Aorta (tissue), 5 donors: Measurements from ENCODE around the gene LGI4. TPM values are rescaled to one million over a fixed set of nuclear protein-coding genes. Genes with fewer than 3 reads are reported as not detected.

ENCODE experiments used
- ATAC-seq: fragments of 200-7000 bp; cut with Tn5 transposase; one replicate; pipeline ENCODE4 v1.9.1; 2022; ENCODE audit warnings: moderate library complexity; ENCODE audit not compliant: low FRiP score
- DNase-seq, 2 donors: peaks; one replicate each; pipeline ENCODE4 v3.0.0-alpha.2; 2020
- H3K27ac ChIP-seq, 2 donors: one replicate each; pipeline ENCODE4 v1.5.1; 2013; ENCODE audit warnings: low read length in 2 of 2, mild to moderate bottlenecking in 2 of 2, moderate library complexity in 2 of 2, control low read depth in 1 of 2, inconsistent platforms in 1 of 2, low read depth in 1 of 2
- H3K27me3 ChIP-seq, 2 donors: one replicate each; pipeline ENCODE4 v1.6.1; 2013; ENCODE audit warnings: control low read depth in 1 of 2, low read length in 1 of 2, mild to moderate bottlenecking in 1 of 2, moderate library complexity in 1 of 2; ENCODE audit not compliant: insufficient read depth in 2 of 2, control insufficient read depth in 1 of 2
- H3K36me3 ChIP-seq, 2 donors: one replicate each; pipeline ENCODE4 v1.6.1; 2013; ENCODE audit warnings: control low read depth in 1 of 2, low read length in 1 of 2, mild to moderate bottlenecking in 1 of 2; ENCODE audit not compliant: insufficient read depth in 2 of 2, control insufficient read depth in 1 of 2
- H3K4me1 ChIP-seq, 2 donors: one replicate each; pipeline ENCODE4 v1.6.1; 2013; ENCODE audit warnings: low read length in 2 of 2, control low read depth in 1 of 2, mild to moderate bottlenecking in 1 of 2, moderate library complexity in 1 of 2; ENCODE audit not compliant: insufficient read depth in 2 of 2, control insufficient read depth in 1 of 2
- H3K4me3 ChIP-seq, 2 donors: one replicate each; pipeline ENCODE4 v1.5.1; 2013; ENCODE audit warnings: low read length in 2 of 2, control low read depth in 1 of 2, mild to moderate bottlenecking in 1 of 2
- H3K9me3 ChIP-seq: one replicate; pipeline ENCODE4 v1.6.1; 2013; ENCODE audit warnings: mild to moderate bottlenecking, low read length; ENCODE audit not compliant: control insufficient read depth
- WGBS, 2 donors: extraction: QIAGEN DNeasy Blood & Tissue Kit; methylation state at CpG; one replicate each; pipeline ENCODE4 v1.1.7; 2013; 5-methylcytosine and 5-hydroxymethylcytosine counted together
- intact Hi-C, 2 donors: fragments of 100-400 bp; cut with DNase I; formaldehyde crosslinking; loops; one replicate each; pipeline versions ENCODE4 v1.14.2 to v1.15.0; 2022
- long read RNA-seq, 2 donors: library from polyadenylated mRNA; unstranded; transcript quantifications; one replicate each; pipeline ENCODE4 v2.0.0, GENCODE V29; 2020 to 2021
- polyA plus RNA-seq, 2 donors: library from polyadenylated mRNA; stranded (reverse); fragments of 200-250 nt; gene quantifications; one replicate each; pipeline ENCODE4 v1.2.3, GENCODE V29; 2013
- total RNA-seq, 2 donors: library from RNA; stranded (reverse); fragmentation: NEBNext Ultra II Directional; extraction: Animal tissue kit (Norgen Biotek cat#: 25700); gene quantifications; one replicate each; pipeline ENCODE4 v1.2.1, GENCODE V29; 2021
- donor health status: healthy with polysubstance abuse.
- donor health status: Bipolar disorder and iron deficiency.
- donor health status: DM: no; HTN: no; CAD: no.
- donor health status: DM: no; HTN: no; CAD: no.
- donor health status: DM: yes; HTN: yes; CAD: no.

The LGI4 gene
- total RNA-seq (10 to 100 TPM; 17.5 TPM), polyA plus RNA-seq (10 to 100 TPM in 1 of 2 donors, 1 to 10 TPM in 1; 5.1 to 15.0 TPM)
- long read RNA-seq, donor 1, transcript LGI4-201 (9 exons, 2,814 nt), result major isoform, 9 of 42 reads
- long read RNA-seq, donor 1, partial matches to known transcripts, result 22 of 42 reads
- long read RNA-seq, donor 1, other reads (novel, unspliced or antisense), result 10 of 42 reads
- long read RNA-seq, donor 2, partial matches to known transcripts, result 7 of 19 reads
- long read RNA-seq, donor 2, other reads (novel, unspliced or antisense), result 5 of 19 reads

GRCh38 chr19:35134601-35135242, at the start of gene LGI4:
Gene LGI4 (minus strand): TSS chr19:35135059. CDS start chr19:35134680, 379 bp downstream.
- intact Hi-C loops, result loop anchor here in 1 of 2 donors (2.0 to 5.0 kb wide), 2 partner anchors 20 to 67 kb away; partner anchors contain the start of gene FXYD3
- WGBS, 2 donors, result 9 to 14% methylated on average over 11 to 15 of the region's 15 CpGs
- no peaks in the 10 kb centered on the region for H3K4me1 ChIP-seq

GRCh38 chr19:35184267-35184666, 49.4 kb upstream of the LGI4 start:
- intact Hi-C loops, result no loop called here
- Histone ChIP-seq H3K27ac (no peak overlapping the region), H3K27me3 (no peaks in the 10 kb centered on the region), H3K4me1 (no peaks in the 10 kb centered on the region), H3K9me3 (peaks cover 3% of the 10 kb centered on the region), H3K4me3 (no peak overlapping the region), H3K36me3 (no peaks in the 10 kb centered on the region)
- ATAC-seq (no peak), DNase-seq (no peak)
- 36 to 41% methylated on average over 1 of the region's 1 CpG for WGBS, 2 donors

More at GRCh38 chr19:35134601-35135242, at the start of gene LGI4:
- no peak for ATAC-seq
- Histone ChIP-seq H3K4me3 (no peak within 1 kb of the TSS), H3K27ac (no peak within 1 kb of the TSS), H3K9me3 (no peaks in the 10 kb centered on the region), H3K27me3 (no peaks in the 10 kb centered on the region), H3K36me3 (no peaks in the 10 kb centered on the region)
- DNase-seq, result no peak

- no peak overlapping the region for H3K27ac ChIP-seq
- WGBS, 2 donors, result 65 to 77% methylated on average over 1 of the region's 1 CpG
- DNase-seq (no peak), ATAC-seq (no peak)
- no peak overlapping the region for H3K4me3 ChIP-seq
- no peaks in the 10 kb centered on the region for H3K4me1 ChIP-seq
- no peaks in the 10 kb centered on the region for H3K36me3 ChIP-seq
- peaks cover 3% of the 10 kb centered on the region for H3K9me3 ChIP-seq
- H3K27me3 ChIP-seq, result no peaks in the 10 kb centered on the region
- intact Hi-C loops, result no loop called here
Observed at GRCh38 chr19:35181387-35181786, 46.5 kb upstream of the LGI4 start.

- 81 to 83% methylated on average over 3 of the region's 3 CpGs for WGBS, 2 donors
- Histone ChIP-seq H3K36me3 (no peaks in the 10 kb centered on the region), H3K27me3 (no peaks in the 10 kb centered on the region), H3K27ac (no peak overlapping the region), H3K9me3 (peaks cover 3% of the 10 kb centered on the region), H3K4me1 (no peaks in the 10 kb centered on the region), H3K4me3 (no peak overlapping the region)
- intact Hi-C loops, result no loop called here
- ATAC-seq (no peak), DNase-seq (no peak)
Observed at GRCh38 chr19:35179830-35180229, 45.0 kb upstream of the LGI4 start.

- Histone ChIP-seq H3K27me3 (no peaks in the 10 kb centered on the region), H3K9me3 (peaks cover 3% of the 10 kb centered on the region), H3K4me3 (no peak overlapping the region), H3K36me3 (no peaks in the 10 kb centered on the region), H3K4me1 (no peaks in the 10 kb centered on the region), H3K27ac (no peak overlapping the region)
- 59 to 66% methylated on average over 2 of the region's 2 CpGs for WGBS, 2 donors
- intact Hi-C loops, result no loop called here
- ATAC-seq (no peak), DNase-seq (no peak)
Observed at GRCh38 chr19:35178701-35179100, 43.8 kb upstream of the LGI4 start.

- Histone ChIP-seq H3K4me3 (no peak overlapping the region), H3K4me1 (no peaks in the 10 kb centered on the region), H3K36me3 (no peaks in the 10 kb centered on the region), H3K27me3 (no peaks in the 10 kb centered on the region), H3K27ac (no peak overlapping the region), H3K9me3 (peaks cover 3% of the 10 kb centered on the region)
- ATAC-seq (no peak), DNase-seq (no peak)
- WGBS, 2 donors, result 69 to 73% methylated on average over 7 of the region's 7 CpGs
- intact Hi-C loops, result no loop called here
Observed at GRCh38 chr19:35177377-35178274, 42.8 kb upstream of the LGI4 start.

- DNase-seq, result no peak
- no peaks in the 10 kb centered on the region for H3K27me3 ChIP-seq
- no peaks in the 10 kb centered on the region for H3K9me3 ChIP-seq
- no peak overlapping the region for H3K4me3 ChIP-seq
- intact Hi-C loops, result no loop called here
- WGBS, 2 donors, result 58 to 59% methylated on average over 3 of the region's 3 CpGs
- H3K27ac ChIP-seq, result no peak overlapping the region
- H3K36me3 ChIP-seq, result no peaks in the 10 kb centered on the region
- no peaks in the 10 kb centered on the region for H3K4me1 ChIP-seq
- no peak for ATAC-seq
Observed at GRCh38 chr19:35176181-35176570, 41.3 kb upstream of the LGI4 start.

- Histone ChIP-seq H3K36me3 (no peaks in the 10 kb centered on the region), H3K9me3 (no peaks in the 10 kb centered on the region), H3K4me1 (no peaks in the 10 kb centered on the region), H3K4me3 (no peak overlapping the region), H3K27me3 (no peaks in the 10 kb centered on the region), H3K27ac (no peak overlapping the region)
- ATAC-seq, result no peak
- intact Hi-C loops, result no loop called here
- no peak for DNase-seq
- 87 to 90% methylated on average over 6 of the region's 6 CpGs for WGBS, 2 donors
Observed at GRCh38 chr19:35174226-35174625, 39.4 kb upstream of the LGI4 start.
